D721Med (cell line): Measurements from ENCODE around the gene BCORL1.

Source experiments
- DNase-seq: peaks from one replicate; pipeline ENCODE4 v3.0.0; 2011; ENCODE audit warnings: low spot score; ENCODE audit not compliant: insufficient read length
- FAIRE-seq: peaks from 2 replicates; lab custom pipeline; 2011; peaks lifted over from hg19 to GRCh38; lab: Jason Lieb, UNC
- TF ChIP-seq, protein P1 (sequence below): IDR thresholded peaks from 2 replicates; pipeline ENCODE4 v1.5.1; 2012; ENCODE audit warnings: mild to moderate bottlenecking, control low read depth; ENCODE audit not compliant: insufficient read depth; ENCODE audit errors: missing control alignments

The BCORL1 gene

DNA sequence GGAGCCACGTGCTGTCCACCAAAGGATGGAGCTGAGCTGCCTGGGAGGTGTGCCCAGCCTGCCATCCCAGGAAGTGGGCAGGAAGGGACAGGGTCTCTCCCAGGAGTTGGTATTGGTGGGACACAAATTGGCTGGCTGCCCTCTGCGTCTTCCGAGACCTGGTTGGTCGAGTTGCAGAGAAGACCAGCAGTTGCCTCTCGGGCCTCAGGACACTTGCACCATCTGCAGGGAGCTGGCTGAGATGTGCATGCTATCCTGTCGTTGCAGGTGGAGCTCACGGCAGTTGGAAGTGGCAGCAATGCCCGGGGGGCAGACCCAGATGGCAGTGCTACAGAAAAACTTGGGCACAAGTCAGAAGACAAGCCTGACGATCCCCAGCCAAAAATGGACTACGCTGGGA lies 30.2 kb downstream of the BCORL1 start:
- TF ChIP-seq, protein P1, sequence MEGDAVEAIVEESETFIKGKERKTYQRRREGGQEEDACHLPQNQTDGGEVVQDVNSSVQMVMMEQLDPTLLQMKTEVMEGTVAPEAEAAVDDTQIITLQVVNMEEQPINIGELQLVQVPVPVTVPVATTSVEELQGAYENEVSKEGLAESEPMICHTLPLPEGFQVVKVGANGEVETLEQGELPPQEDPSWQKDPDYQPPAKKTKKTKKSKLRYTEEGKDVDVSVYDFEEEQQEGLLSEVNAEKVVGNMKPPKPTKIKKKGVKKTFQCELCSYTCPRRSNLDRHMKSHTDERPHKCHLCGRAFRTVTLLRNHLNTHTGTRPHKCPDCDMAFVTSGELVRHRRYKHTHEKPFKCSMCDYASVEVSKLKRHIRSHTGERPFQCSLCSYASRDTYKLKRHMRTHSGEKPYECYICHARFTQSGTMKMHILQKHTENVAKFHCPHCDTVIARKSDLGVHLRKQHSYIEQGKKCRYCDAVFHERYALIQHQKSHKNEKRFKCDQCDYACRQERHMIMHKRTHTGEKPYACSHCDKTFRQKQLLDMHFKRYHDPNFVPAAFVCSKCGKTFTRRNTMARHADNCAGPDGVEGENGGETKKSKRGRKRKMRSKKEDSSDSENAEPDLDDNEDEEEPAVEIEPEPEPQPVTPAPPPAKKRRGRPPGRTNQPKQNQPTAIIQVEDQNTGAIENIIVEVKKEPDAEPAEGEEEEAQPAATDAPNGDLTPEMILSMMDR: no peak
- FAIRE-seq (no peak), DNase-seq (no peak)

DNA sequence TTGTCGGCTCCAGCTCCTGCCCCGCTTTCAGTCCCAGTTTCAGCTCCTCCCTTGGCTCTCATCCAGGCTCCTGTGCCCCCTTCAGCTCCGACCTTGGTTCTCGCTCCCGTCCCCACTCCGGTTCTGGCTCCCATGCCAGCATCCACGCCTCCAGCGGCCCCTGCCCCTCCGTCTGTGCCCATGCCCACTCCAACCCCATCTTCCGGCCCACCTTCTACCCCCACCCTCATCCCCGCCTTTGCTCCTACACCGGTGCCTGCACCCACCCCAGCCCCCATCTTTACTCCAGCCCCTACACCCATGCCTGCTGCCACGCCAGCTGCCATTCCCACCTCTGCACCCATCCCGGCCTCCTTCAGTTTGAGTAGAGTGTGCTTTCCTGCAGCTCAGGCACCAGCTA lies 31.2 kb downstream of the BCORL1 start:
- FAIRE-seq (no peak), DNase-seq (no peak)
- TF ChIP-seq, protein P1: no peak

DNA sequence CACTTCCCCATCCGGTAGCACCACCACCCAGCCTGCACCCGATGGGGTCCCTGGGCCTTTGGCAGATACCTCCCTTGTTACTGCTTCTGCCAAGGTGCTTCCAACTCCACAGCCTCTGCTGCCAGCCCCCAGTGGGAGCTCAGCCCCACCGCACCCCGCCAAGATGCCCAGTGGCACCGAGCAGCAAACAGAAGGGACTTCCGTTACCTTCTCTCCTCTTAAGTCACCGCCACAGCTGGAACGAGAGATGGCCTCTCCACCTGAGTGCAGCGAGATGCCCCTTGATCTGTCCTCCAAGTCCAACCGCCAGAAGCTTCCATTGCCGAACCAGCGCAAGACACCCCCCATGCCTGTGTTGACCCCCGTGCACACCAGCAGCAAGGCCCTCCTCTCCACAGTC lies 31.9 kb downstream of the BCORL1 start:
- DNase-seq: no peak
- TF ChIP-seq, protein P1: no peak
- FAIRE-seq: no peak

DNA sequence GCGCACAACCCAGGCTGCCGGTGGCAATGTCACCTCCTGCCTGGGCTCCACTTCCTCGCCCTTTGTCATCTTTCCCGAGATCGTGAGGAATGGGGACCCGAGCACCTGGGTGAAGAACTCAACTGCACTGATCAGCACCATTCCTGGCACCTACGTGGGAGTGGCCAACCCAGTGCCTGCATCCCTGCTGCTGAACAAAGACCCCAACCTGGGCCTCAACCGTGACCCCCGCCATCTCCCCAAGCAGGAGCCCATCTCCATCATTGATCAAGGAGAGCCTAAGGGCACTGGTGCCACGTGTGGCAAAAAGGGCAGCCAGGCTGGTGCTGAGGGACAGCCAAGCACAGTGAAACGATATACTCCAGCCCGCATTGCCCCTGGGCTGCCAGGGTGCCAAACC lies 32.3 kb downstream of the BCORL1 start:
- TF ChIP-seq, protein P1: no peak

GRCh38 chrX:130015181-130015580 lies 32.7 kb downstream of the BCORL1 start:
- no peak for DNase-seq
- TF ChIP-seq, protein P1: no peak
- FAIRE-seq: no peak

More for the DNA sequence above, 32.3 kb downstream of the BCORL1 start:
- no peak for DNase-seq
- no peak for FAIRE-seq

DNA sequence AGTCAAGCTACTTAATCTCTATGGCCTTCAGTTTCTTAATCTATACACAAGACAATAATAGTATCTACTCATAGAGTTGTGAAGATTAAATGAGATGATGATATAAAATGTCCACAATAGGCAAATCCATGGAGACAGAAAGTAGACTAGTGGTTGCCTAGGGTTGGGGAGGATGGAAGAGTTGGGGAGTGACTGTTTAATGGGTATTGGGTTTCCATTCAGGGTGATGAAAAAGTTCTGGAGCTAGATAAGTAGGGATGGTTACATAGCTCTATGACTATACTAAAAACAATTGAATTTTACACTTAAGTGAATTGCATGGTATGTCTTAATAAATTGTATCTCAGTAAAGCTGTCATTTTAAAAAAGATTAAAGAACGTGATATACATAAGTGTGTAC lies 35.7 kb downstream of the BCORL1 start:
- DNase-seq (no peak), FAIRE-seq (no peak)

GRCh38 chrX:130020661-130021324 lies 38.4 kb downstream of the BCORL1 start:
- TF ChIP-seq, protein P1: no peak
- no peak for FAIRE-seq
- no peak for DNase-seq

More for the DNA sequence above, 35.7 kb downstream of the BCORL1 start:
- TF ChIP-seq, protein P1: no peak
